Measurements from ENCODE around the gene ARHGEF1. TPM values are rescaled to one million over a fixed set of nuclear protein-coding genes. Genes with fewer than 3 reads are reported as not detected.

Gene ARHGEF1
- polyA plus RNA-seq, 2 donors = 51.2 to 104 TPM

GRCh38 chr19:41944336-41944735 is 61.4 kb downstream of the ARHGEF1 start:
- Histone ChIP-seq H3K27me3 (ENCODE audit: control insufficient read depth in 1 of 2, insufficient read depth in 2 of 2, low read length in 2 of 2) (peaks cover 0 to 12% of the 10 kb centered on the region in 2 donors), H3K4me3 (ENCODE audit: low read depth in 1 of 2, low read length in 2 of 2) (no peak overlapping the region), H3K9me3 (ENCODE audit: control insufficient read depth in 2 of 2, insufficient read depth in 1 of 2, low read depth in 1 of 2, low read length in 1 of 2) (no peaks in the 10 kb centered on the region), H3K36me3 (ENCODE audit: control insufficient read depth in 2 of 2, insufficient read depth in 2 of 2, low read length in 1 of 2) (no peaks in the 10 kb centered on the region), H3K27ac (ENCODE audit: low read depth in 2 of 2, low read length in 1 of 2) (no peak overlapping the region), H3K4me1 (ENCODE audit: control insufficient read depth in 2 of 2, insufficient read depth in 2 of 2, low read length in 1 of 2) (no peaks in the 10 kb centered on the region)
- WGBS, 2 donors = 54 to 58% methylated on average over 2 of the region's 2 CpGs

- no peaks in the 10 kb centered on the region for H3K9me3 ChIP-seq (ENCODE audit: control insufficient read depth in 2 of 2, insufficient read depth in 1 of 2, low read depth in 1 of 2, low read length in 1 of 2)
- WGBS, 2 donors = 75 to 78% methylated on average over 8 of the region's 8 CpGs
- no peak overlapping the region for H3K27ac ChIP-seq (ENCODE audit: low read depth in 2 of 2, low read length in 1 of 2)
- H3K27me3 ChIP-seq (ENCODE audit: control insufficient read depth in 1 of 2, insufficient read depth in 2 of 2, low read length in 2 of 2) = peaks cover 0 to 12% of the 10 kb centered on the region in 2 donors
- H3K4me1 ChIP-seq (ENCODE audit: control insufficient read depth in 2 of 2, insufficient read depth in 2 of 2, low read length in 1 of 2) = no peaks in the 10 kb centered on the region
- H3K36me3 ChIP-seq (ENCODE audit: control insufficient read depth in 2 of 2, insufficient read depth in 2 of 2, low read length in 1 of 2) = no peaks in the 10 kb centered on the region
- H3K4me3 ChIP-seq (ENCODE audit: low read depth in 1 of 2, low read length in 2 of 2) = no peak overlapping the region
These were observed 62.3 kb downstream of the ARHGEF1 start for GRCh38 chr19:41945135-41945766.

DNA sequence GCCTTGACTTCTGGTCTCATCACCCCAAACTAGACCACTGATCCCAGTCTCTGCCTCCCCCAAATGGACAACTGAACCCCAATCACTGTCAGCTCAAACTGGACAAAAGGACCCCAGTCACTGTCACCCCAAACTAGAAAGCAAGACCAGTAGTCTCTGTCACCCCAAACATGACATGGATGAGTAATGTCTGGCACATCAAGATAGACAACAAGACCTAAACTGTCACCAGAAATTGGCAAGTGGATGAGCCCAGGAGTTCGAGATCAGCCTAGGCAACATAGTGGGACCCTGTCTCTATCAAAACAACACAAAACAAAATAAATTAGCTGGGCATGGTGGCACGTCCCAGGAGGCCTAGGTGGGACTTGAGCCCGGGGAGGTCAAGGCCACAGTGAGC is 64.1 kb downstream of the ARHGEF1 start:
- 91 to 92% methylated on average over 3 of the region's 3 CpGs for WGBS, 2 donors
- H3K36me3 ChIP-seq (ENCODE audit: control insufficient read depth in 2 of 2, insufficient read depth in 2 of 2, low read length in 1 of 2) = no peaks in the 10 kb centered on the region
- H3K27me3 ChIP-seq (ENCODE audit: control insufficient read depth in 1 of 2, insufficient read depth in 2 of 2, low read length in 2 of 2) = no peaks in the 10 kb centered on the region

GRCh38 chr19:41951686-41952172 is 68.7 kb downstream of the ARHGEF1 start:
- no peaks in the 10 kb centered on the region for H3K9me3 ChIP-seq (ENCODE audit: control insufficient read depth in 2 of 2, insufficient read depth in 1 of 2, low read depth in 1 of 2, low read length in 1 of 2)
- H3K4me3 ChIP-seq (ENCODE audit: low read depth in 1 of 2, low read length in 2 of 2) = no peak overlapping the region
- peaks cover 0 to 2% of the 10 kb centered on the region in 2 donors for H3K4me1 ChIP-seq (ENCODE audit: control insufficient read depth in 2 of 2, insufficient read depth in 2 of 2, low read length in 1 of 2)
- H3K36me3 ChIP-seq (ENCODE audit: control insufficient read depth in 2 of 2, insufficient read depth in 2 of 2, low read length in 1 of 2) = peaks cover 0 to 11% of the 10 kb centered on the region in 2 donors
- no peak overlapping the region for H3K27ac ChIP-seq (ENCODE audit: low read depth in 2 of 2, low read length in 1 of 2)
- no peaks in the 10 kb centered on the region for H3K27me3 ChIP-seq (ENCODE audit: control insufficient read depth in 1 of 2, insufficient read depth in 2 of 2, low read length in 2 of 2)
- WGBS, 2 donors = 2 to 7% methylated on average over 9 to 12 of the region's 12 CpGs

More for the DNA sequence above, 64.1 kb downstream of the ARHGEF1 start:
- H3K4me3 ChIP-seq (ENCODE audit: low read depth in 1 of 2, low read length in 2 of 2) = no peak overlapping the region
- no peaks in the 10 kb centered on the region for H3K9me3 ChIP-seq (ENCODE audit: control insufficient read depth in 2 of 2, insufficient read depth in 1 of 2, low read depth in 1 of 2, low read length in 1 of 2)
- no peak overlapping the region for H3K27ac ChIP-seq (ENCODE audit: low read depth in 2 of 2, low read length in 1 of 2)
- peaks cover 0 to 2% of the 10 kb centered on the region in 2 donors for H3K4me1 ChIP-seq (ENCODE audit: control insufficient read depth in 2 of 2, insufficient read depth in 2 of 2, low read length in 1 of 2)

GRCh38 chr19:41955521-41955920 is 72.5 kb downstream of the ARHGEF1 start:
- no peak overlapping the region for H3K27ac ChIP-seq (ENCODE audit: low read depth in 2 of 2, low read length in 1 of 2)
- no peaks in the 10 kb centered on the region for H3K9me3 ChIP-seq (ENCODE audit: control insufficient read depth in 2 of 2, insufficient read depth in 1 of 2, low read depth in 1 of 2, low read length in 1 of 2)
- no peaks in the 10 kb centered on the region for H3K27me3 ChIP-seq (ENCODE audit: control insufficient read depth in 1 of 2, insufficient read depth in 2 of 2, low read length in 2 of 2)
- peaks cover 0 to 11% of the 10 kb centered on the region in 2 donors for H3K36me3 ChIP-seq (ENCODE audit: control insufficient read depth in 2 of 2, insufficient read depth in 2 of 2, low read length in 1 of 2)
- H3K4me1 ChIP-seq (ENCODE audit: control insufficient read depth in 2 of 2, insufficient read depth in 2 of 2, low read length in 1 of 2) = peaks cover 2 to 6% of the 10 kb centered on the region in 2 donors
- 67 to 73% methylated on average over 7 of the region's 7 CpGs for WGBS, 2 donors
- no peak overlapping the region for H3K4me3 ChIP-seq (ENCODE audit: low read depth in 1 of 2, low read length in 2 of 2)

- Histone ChIP-seq H3K4me3 (ENCODE audit: low read depth in 1 of 2, low read length in 2 of 2) (no peak overlapping the region), H3K27ac (ENCODE audit: low read depth in 2 of 2, low read length in 1 of 2) (no peak overlapping the region), H3K27me3 (ENCODE audit: control insufficient read depth in 1 of 2, insufficient read depth in 2 of 2, low read length in 2 of 2) (no peaks in the 10 kb centered on the region), H3K9me3 (ENCODE audit: control insufficient read depth in 2 of 2, insufficient read depth in 1 of 2, low read depth in 1 of 2, low read length in 1 of 2) (no peaks in the 10 kb centered on the region), H3K36me3 (ENCODE audit: control insufficient read depth in 2 of 2, insufficient read depth in 2 of 2, low read length in 1 of 2) (peaks cover 0 to 11% of the 10 kb centered on the region in 2 donors), H3K4me1 (ENCODE audit: control insufficient read depth in 2 of 2, insufficient read depth in 2 of 2, low read length in 1 of 2) (peaks cover 2 to 6% of the 10 kb centered on the region in 2 donors)
- 86 to 87% methylated on average over 13 of the region's 13 CpGs for WGBS, 2 donors
These were observed 73.6 kb downstream of the ARHGEF1 start for GRCh38 chr19:41956621-41957020.

Other genes starting within 250 kb of the ARHGEF1 start
- gene CEACAM7, start 194.9 kb upstream of the ARHGEF1 start, polyA plus RNA-seq = 10 to 100 TPM; 59.6 to 96.6 TPM
- 100 to 1,000 TPM; 148 to 172 TPM for gene CEACAM5, start 174.6 kb upstream of the ARHGEF1 start, polyA plus RNA-seq
- gene CEACAM6, start 127.7 kb upstream of the ARHGEF1 start, polyA plus RNA-seq = 100 to 1,000 TPM; 120 to 141 TPM
- gene CEACAM3, start 86.6 kb upstream of the ARHGEF1 start, polyA plus RNA-seq = 1 to 10 TPM in 1 of 2 donors, under 1 TPM in 1; 0.76 to 3.1 TPM
- not detected for gene LYPD4, start 38.5 kb upstream of the ARHGEF1 start, polyA plus RNA-seq
- gene DMRTC2, start 38.1 kb upstream of the ARHGEF1 start, polyA plus RNA-seq = under 1 TPM in 1 of 2 donors, not detected in 1; 0.18 TPM
- gene RPS19, start 22.9 kb upstream of the ARHGEF1 start, polyA plus RNA-seq = 1,000 to 10,000 TPM; 2,678 to 3,536 TPM
- gene CD79A, start 5.9 kb upstream of the ARHGEF1 start, polyA plus RNA-seq = under 1 TPM; 0.31 to 0.57 TPM
- under 1 TPM; 0.07 to 0.24 TPM for gene ERFL, start 45.3 kb downstream of the ARHGEF1 start, polyA plus RNA-seq
- gene RABAC1, start 76.1 kb downstream of the ARHGEF1 start, polyA plus RNA-seq = 100 to 1,000 TPM in 1 of 2 donors, 10 to 100 TPM in 1; 77.7 to 121 TPM
- gene ATP1A3, start 111.0 kb downstream of the ARHGEF1 start, polyA plus RNA-seq = under 1 TPM; 0.12 TPM
- 1 to 10 TPM; 1.1 to 1.4 TPM for gene GRIK5, start 187.0 kb downstream of the ARHGEF1 start, polyA plus RNA-seq
- 1 to 10 TPM; 6.5 to 8.9 TPM for gene ZNF574, start 193.0 kb downstream of the ARHGEF1 start, polyA plus RNA-seq
- gene POU2F2, start 249.3 kb downstream of the ARHGEF1 start, polyA plus RNA-seq = under 1 TPM; 0.39 to 0.79 TPM